H1 (cell line): Measurements from ENCODE around the gene TYK2. TPM values are rescaled to one million over a fixed set of nuclear protein-coding genes. Genes with fewer than 3 reads are reported as not detected.

ENCODE experiments used
- EZH2 ChIP-seq: fragments of 200-600 bp; sonication (generic); IDR thresholded peaks from 2 replicates; pipeline ENCODE4 v1.7.1; 2012; ENCODE audit warnings: low read depth, mild to moderate bottlenecking, moderate library complexity, low read length, inconsistent platforms; ENCODE audit not compliant: severe bottlenecking
- GABPA ChIP-seq: IDR thresholded peaks from 2 replicates; pipeline ENCODE4 v1.6.1; 2011; ENCODE audit warnings: mild to moderate bottlenecking, low read length, moderate library complexity, borderline replicate concordance; ENCODE audit not compliant: insufficient read depth
- JUN ChIP-seq: IDR thresholded peaks from 2 replicates; pipeline ENCODE4 v1.6.1; 2011; ENCODE audit warnings: low read depth, mild to moderate bottlenecking, improper control_type of control experiment, low read length
- JUND ChIP-seq: IDR thresholded peaks from 2 replicates; pipeline ENCODE4 v1.6.1; 2011; ENCODE audit warnings: mild to moderate bottlenecking, improper control_type of control experiment, low read length
- RXRA ChIP-seq: IDR thresholded peaks from 2 replicates; pipeline ENCODE4 v1.6.1; 2011; ENCODE audit warnings: low read depth, mild to moderate bottlenecking, low read length, moderate library complexity; ENCODE audit not compliant: insufficient read depth
- polyA plus RNA-seq, 7 experiments: library from polyadenylated mRNA; depleted of rRNA in 3 of 7; stranded (reverse) in 5 of 7; unstranded in 2 of 7; fragments of >200 nt in 5 of 7; fragments of 200-250 nt in 2 of 7; gene quantifications; 1 replicate in 5 of 7; 2 replicates in 1 of 7; 4 replicates in 1 of 7; pipeline versions ENCODE4 v1.2.1 to v1.2.3, GENCODE V29; 2011 to 2013; ENCODE audit warnings: missing spikeins in 2 of 7, mixed read lengths in 2 of 7
- total RNA-seq: library from RNA; stranded (reverse); fragmentation: NEBNext Ultra II Directional; extraction: Animal tissue kit (Norgen Biotek cat#: 25700); gene quantifications from 2 replicates; pipeline ENCODE4 v1.2.1, GENCODE V29; 2021

The TYK2 gene
- total and polyA plus RNA-seq, 2 of the 8 experiments (the other 6 are each of a cell fraction or from before 2014, with no cell fraction given), result 32.1 to 40.8 TPM

GRCh38 chr19:10422846-10423245, 42.5 kb upstream of the TYK2 start (continued):
- TF ChIP-seq JUND (no peak), EZH2 (no peak), GABPA (no peak), RXRA (no peak), JUN (no peak)
